SK-N-SH (cell line): ENCODE data around the gene ARHGEF10L.

Source experiments
- CTCF ChIP-seq: fragments of 200-600 bp; sonication (generic); IDR thresholded peaks from 2 replicates; pipeline ENCODE4 v1.6.1; 2017; ENCODE audit warnings: antibody characterized with exemption, mild to moderate bottlenecking, moderate library complexity
- JUND ChIP-seq: IDR thresholded peaks from 2 replicates; pipeline ENCODE4 v1.4.0; 2012
- MAX ChIP-seq: IDR thresholded peaks from 2 replicates; pipeline ENCODE4 v1.4.0; 2012; ENCODE audit warnings: low read depth
- MEF2A ChIP-seq: IDR thresholded peaks from 2 replicates; pipeline ENCODE4 v1.4.0; 2012; ENCODE audit warnings: low read depth, borderline replicate concordance
- NFIC ChIP-seq: IDR thresholded peaks from 2 replicates; pipeline ENCODE4 v1.4.0; 2012; ENCODE audit warnings: borderline replicate concordance
- POLR2AphosphoS5 ChIP-seq: IDR thresholded peaks from 2 replicates; pipeline ENCODE4 v1.6.1; 2012; ENCODE audit warnings: low read depth, low read length
- RAD21 ChIP-seq: IDR thresholded peaks from 2 replicates; pipeline ENCODE4 v1.6.1; 2012; ENCODE audit warnings: mild to moderate bottlenecking, low read length
- RFX5 ChIP-seq: IDR thresholded peaks from 2 replicates; pipeline ENCODE4 v1.6.1; 2012; ENCODE audit warnings: mild to moderate bottlenecking, improper control_type of control experiment, low read length
- TAF1 ChIP-seq: IDR thresholded peaks from 2 replicates; pipeline ENCODE4 v1.6.1; 2012; ENCODE audit warnings: low read depth, mild to moderate bottlenecking, low read length, moderate library complexity, borderline replicate concordance
- TCF12 ChIP-seq: IDR thresholded peaks from 2 replicates; pipeline ENCODE4 v1.4.0; 2012
- USF2 ChIP-seq: fragments of 150-350 bp; IDR thresholded peaks from 2 replicates; pipeline ENCODE4 v1.6.1; 2017; ENCODE audit warnings: antibody characterized with exemption, low read length, low read depth, borderline replicate concordance

GRCh38 chr1:17496419-17496818 is 43.1 kb upstream of the ARHGEF10L start:
- TF ChIP-seq CTCF (no peak), RFX5 (no peak), TAF1 (no peak), TCF12 (no peak), RAD21 (no peak), MAX (no peak), MEF2A (no peak), JUND (no peak), POLR2AphosphoS5 (no peak), NFIC (no peak), USF2 (no peak)
